B cell (primary cell): ENCODE measurements around the gene KPNA1. TPM values are rescaled to one million over a fixed set of nuclear protein-coding genes. Genes with fewer than 3 reads are reported as not detected.

ENCODE experiments used
- ATAC-seq: fragments of 200-7000 bp; cut with Tn5 transposase; one replicate; pipeline ENCODE4 v1.10.0; 2021; ENCODE audit warnings: low read depth, mild to moderate bottlenecking, moderate number of reproducible peaks, moderate library complexity
- CTCF ChIA-PET: fragments of 350-600 bp; sonication (Branson Sonifier 250); formaldehyde crosslinking; loops from one replicate; lab custom pipeline; 2021; ENCODE audit warnings: antibody characterized with exemption, inconsistent platforms; lab: Charles Lee
- POLR2A ChIA-PET: fragments of 350-600 bp; sonication (Branson Sonifier 250); formaldehyde crosslinking; loops from one replicate; lab custom pipeline; 2021; ENCODE audit warnings: antibody characterized with exemption; lab: Charles Lee
- DNase-seq: peaks from one replicate; pipeline ENCODE4 v3.0.0; 2013
- H2AFZ ChIP-seq: 2 replicates; pipeline ENCODE4 v1.6.1; 2012; ENCODE audit warnings: mild to moderate bottlenecking, low read depth, low read length; ENCODE audit not compliant: insufficient read depth, poor library complexity, severe bottlenecking
- H3K27ac ChIP-seq, 2 donors: 1 replicate in 1 of 2; 2 replicates in 1 of 2; pipeline ENCODE4 v1.5.1; 2012 to 2013; ENCODE audit warnings: low read length in 2 of 2, mild to moderate bottlenecking in 2 of 2, moderate library complexity in 1 of 2
- H3K27me3 ChIP-seq, 4 experiments: fragments of 200-600 bp in 1 of 4; sonication (generic) in 1 of 4; replicated peaks in 1 of 4; 1 replicate in 2 of 4; 2 replicates in 2 of 4; pipeline versions ENCODE4 v1.6.1 to v1.7.0; 2013 to 2016; ENCODE audit warnings: low read length in 3 of 4, mild to moderate bottlenecking in 2 of 4, mixed read lengths in 1 of 4, moderate library complexity in 1 of 4; ENCODE audit not compliant: insufficient read depth in 4 of 4, control insufficient read depth in 3 of 4; ENCODE audit errors: control extremely low read depth in 1 of 4
- H3K36me3 ChIP-seq, 2 experiments: replicated peaks in 1 of 2; 1 replicate in 1 of 2; 2 replicates in 1 of 2; pipeline versions ENCODE4 v1.6.1 to v1.7.1; 2013; ENCODE audit warnings: low read length in 1 of 2; ENCODE audit not compliant: insufficient read depth in 2 of 2, control insufficient read depth in 1 of 2; ENCODE audit errors: control extremely low read depth in 1 of 2, extremely low read depth in 1 of 2
- H3K4me1 ChIP-seq, 2 donors: fragments of 200-600 bp in 1 of 2; sonication (generic) in 1 of 2; 1 replicate in 1 of 2; 2 replicates in 1 of 2; pipeline versions ENCODE4 v1.5.1 to v1.6.1; 2013 to 2017; ENCODE audit warnings: low read length in 2 of 2; ENCODE audit not compliant: control insufficient read depth in 2 of 2, insufficient read depth in 2 of 2
- H3K4me2 ChIP-seq: replicated peaks from 2 replicates; pipeline ENCODE3; 2012; ENCODE audit warnings: mild to moderate bottlenecking, low read depth, low read length; ENCODE audit not compliant: poor library complexity, severe bottlenecking
- H3K4me3 ChIP-seq, 5 experiments: fragments of 200-600 bp in 1 of 5; sonication (generic) in 1 of 5; 1 replicate in 3 of 5; 2 replicates in 2 of 5; pipeline versions ENCODE4 v1.5.1 to v1.7.0; 2011 to 2016; ENCODE audit warnings: low read length in 4 of 5, mild to moderate bottlenecking in 4 of 5, low read depth in 2 of 5, control low read depth in 1 of 5, moderate library complexity in 1 of 5; ENCODE audit not compliant: insufficient read depth in 1 of 5; ENCODE audit errors: control extremely low read depth in 1 of 5, extremely low read depth in 1 of 5
- H3K79me2 ChIP-seq: fragments of 200-600 bp; sonication (generic); one replicate; pipeline ENCODE4 v1.6.0; 2016; ENCODE audit warnings: low read length; ENCODE audit not compliant: control insufficient read depth, insufficient read depth
- H3K9ac ChIP-seq: fragments of 200-600 bp; sonication (generic); 2 replicates; pipeline ENCODE4 v1.6.1; 2017; ENCODE audit warnings: mild to moderate bottlenecking, low read length, moderate library complexity
- H3K9me3 ChIP-seq, 3 donors: one replicate each; pipeline versions ENCODE4 v1.6.1 to v1.7.1; 2013; ENCODE audit warnings: low read length in 2 of 3; ENCODE audit not compliant: control insufficient read depth in 2 of 3, insufficient read depth in 1 of 3; ENCODE audit errors: control extremely low read depth in 1 of 3
- H4K20me1 ChIP-seq: 2 replicates; pipeline ENCODE4 v1.6.0; 2012; ENCODE audit warnings: mild to moderate bottlenecking, low read length; ENCODE audit not compliant: insufficient read depth, control insufficient read depth, poor library complexity, severe bottlenecking
- H3K27ac Mint-ChIP-seq: one replicate; pipeline ENCODE4 v1.8.0; 2021; ENCODE audit warnings: mixed read lengths
- H3K27me3 Mint-ChIP-seq: one replicate; pipeline ENCODE4 v1.8.0; 2021; ENCODE audit warnings: mixed read lengths
- H3K4me1 Mint-ChIP-seq: one replicate; pipeline ENCODE4 v1.8.0; 2021; ENCODE audit warnings: mixed read lengths
- H3K4me3 Mint-ChIP-seq: one replicate; pipeline ENCODE4 v1.8.0; 2021; ENCODE audit warnings: mixed read lengths
- H3K9me3 Mint-ChIP-seq: one replicate; pipeline ENCODE4 v1.8.0; 2022; ENCODE audit warnings: mixed read lengths; ENCODE audit not compliant: insufficient read depth
- CTCF ChIP-seq: fragments of 200-600 bp; IDR thresholded peaks from one replicate; pipeline ENCODE4 v1.8.0; 2022; ENCODE audit warnings: antibody characterized with exemption, mild to moderate bottlenecking
- EZH2 ChIP-seq: IDR thresholded peaks from 2 replicates; pipeline ENCODE4 v1.6.1; 2012; ENCODE audit warnings: borderline replicate concordance, low read depth, mild to moderate bottlenecking, moderate library complexity, low read length; ENCODE audit not compliant: insufficient read depth, poor library complexity, severe bottlenecking
- WGBS: methylation state at CpG from one replicate; pipeline ENCODE4 v1.1.5; 2013; ENCODE audit warnings: missing lambda C conversion rate; ENCODE audit not compliant: insufficient coverage; 5-methylcytosine and 5-hydroxymethylcytosine counted together
- intact Hi-C: fragments of 100-400 bp; cut with micrococcal nuclease; formaldehyde crosslinking; loops from one replicate; pipeline ENCODE4 v1.10.0; 2022
- polyA plus RNA-seq: library from polyadenylated mRNA; depleted of rRNA; stranded (reverse); fragments of >200 nt; gene quantifications from 2 replicates; pipeline ENCODE4 v1.2.3, GENCODE V29; 2012
- total RNA-seq, 2 donors: library from RNA; stranded (reverse); fragments of 120-200 nt in 1 of 2; gene quantifications; 1 replicate in 1 of 2; 2 replicates in 1 of 2; pipeline versions ENCODE4 v1.2.3 to v1.2.4, GENCODE V29; 2013 to 2022

Gene KPNA1
- total and polyA plus RNA-seq, 2 donors (not counting 1 experiment from before 2014, with no cell fraction given), result 14.9 to 79.4 TPM

GRCh38 chr3:122555275-122556071 is 40.7 kb upstream of the KPNA1 start:
- no peaks in the 10 kb centered on the region for H3K9me3 ChIP-seq
- peaks cover 0 to 79% of the 10 kb centered on the region in 2 experiments for H3K36me3 ChIP-seq
- H3K9me3 Mint-ChIP-seq, result no peaks in the 10 kb centered on the region
- H3K79me2 ChIP-seq, result peaks cover 41% of the 10 kb centered on the region
- no peak overlapping the region for H3K9ac ChIP-seq
- no peak for ATAC-seq
- no peaks in the 10 kb centered on the region for H4K20me1 ChIP-seq
- H3K27ac Mint-ChIP-seq, result no peak overlapping the region
- ChIA-PET POLR2A (interaction anchor here (0.6 kb wide), 1 partner anchor 162 kb away, joined by 3 read pairs; no protein-coding TSS in a partner anchor), CTCF (interaction anchor here (0.8 to 15.3 kb wide), 2 partner anchors 37 to 121 kb away, joined by 3 to 293 read pairs; partner anchors contain the start of gene PARP14)
- H3K4me1 ChIP-seq, result no peaks in the 10 kb centered on the region
- H3K27me3 ChIP-seq, result no peaks in the 10 kb centered on the region
- TF ChIP-seq CTCF, result no peak
- TF ChIP-seq EZH2, result no peak
- H2AFZ ChIP-seq, result no peak overlapping the region
- no peak for DNase-seq
- H3K4me3 Mint-ChIP-seq, result no peak overlapping the region
- H3K4me2 ChIP-seq, result no peak overlapping the region
- no peak overlapping the region for H3K4me3 ChIP-seq
- no peak overlapping the region for H3K27ac ChIP-seq
- no peaks in the 10 kb centered on the region for H3K27me3 Mint-ChIP-seq
- intact Hi-C loops, result no loop called here
- WGBS, result 100% methylated on average over 4 of the region's 6 CpGs
- H3K4me1 Mint-ChIP-seq, result peaks cover 11% of the 10 kb centered on the region

DNA sequence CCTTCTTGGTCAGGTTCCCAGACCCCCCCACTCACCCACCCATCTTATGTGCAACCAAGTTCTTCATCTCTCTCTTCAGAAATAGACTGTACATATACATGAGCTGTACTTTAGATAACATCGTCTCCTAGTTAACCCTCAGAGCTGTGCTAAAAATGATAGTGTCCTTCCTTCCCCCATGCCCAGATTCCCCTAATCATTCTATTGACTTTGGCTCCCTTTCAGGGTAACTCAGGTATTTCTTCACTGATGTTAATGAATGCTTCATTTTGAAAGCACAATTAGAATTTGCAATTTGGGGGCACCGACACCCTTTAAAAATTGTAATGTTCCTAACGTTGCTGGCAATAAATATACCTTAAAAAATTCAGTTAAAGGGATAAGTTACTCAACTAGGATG is 38.4 kb upstream of the KPNA1 start:
- no peak overlapping the region for H3K4me3 ChIP-seq
- WGBS, result no CpG with 5 or more reads among the region's 3 CpGs
- ChIA-PET CTCF (no interaction called here), POLR2A (no interaction called here)
- no peak for ATAC-seq
- H3K4me1 Mint-ChIP-seq, result peaks cover 5% of the 10 kb centered on the region
- no peaks in the 10 kb centered on the region for H4K20me1 ChIP-seq
- H3K4me2 ChIP-seq, result no peak overlapping the region
- no peak overlapping the region for H3K4me3 Mint-ChIP-seq
- H3K9me3 Mint-ChIP-seq, result no peaks in the 10 kb centered on the region
- H3K79me2 ChIP-seq, result peaks cover 27% of the 10 kb centered on the region
- H3K27ac ChIP-seq, result no peak overlapping the region
- no peak overlapping the region for H3K9ac ChIP-seq
- no peak for TF ChIP-seq EZH2
- TF ChIP-seq CTCF, result no peak
- H3K27me3 ChIP-seq, result no peaks in the 10 kb centered on the region
- intact Hi-C loops, result no loop called here
- no peaks in the 10 kb centered on the region for H3K4me1 ChIP-seq
- no peak for DNase-seq
- no peak overlapping the region for H3K27ac Mint-ChIP-seq
- H3K27me3 Mint-ChIP-seq, result no peaks in the 10 kb centered on the region
- no peaks in the 10 kb centered on the region for H3K9me3 ChIP-seq
- H2AFZ ChIP-seq, result no peak overlapping the region
- peaks cover 3 to 84% of the 10 kb centered on the region in 2 experiments for H3K36me3 ChIP-seq
